ENCODE results near the gene DHRS13. TPM values are rescaled to one million over a fixed set of nuclear protein-coding genes. Genes with fewer than 3 reads are reported as not detected.

Gene DHRS13
- total and polyA plus RNA-seq, 11 donors: 2.2 to 6.3 (median 2.9) TPM

DNA sequence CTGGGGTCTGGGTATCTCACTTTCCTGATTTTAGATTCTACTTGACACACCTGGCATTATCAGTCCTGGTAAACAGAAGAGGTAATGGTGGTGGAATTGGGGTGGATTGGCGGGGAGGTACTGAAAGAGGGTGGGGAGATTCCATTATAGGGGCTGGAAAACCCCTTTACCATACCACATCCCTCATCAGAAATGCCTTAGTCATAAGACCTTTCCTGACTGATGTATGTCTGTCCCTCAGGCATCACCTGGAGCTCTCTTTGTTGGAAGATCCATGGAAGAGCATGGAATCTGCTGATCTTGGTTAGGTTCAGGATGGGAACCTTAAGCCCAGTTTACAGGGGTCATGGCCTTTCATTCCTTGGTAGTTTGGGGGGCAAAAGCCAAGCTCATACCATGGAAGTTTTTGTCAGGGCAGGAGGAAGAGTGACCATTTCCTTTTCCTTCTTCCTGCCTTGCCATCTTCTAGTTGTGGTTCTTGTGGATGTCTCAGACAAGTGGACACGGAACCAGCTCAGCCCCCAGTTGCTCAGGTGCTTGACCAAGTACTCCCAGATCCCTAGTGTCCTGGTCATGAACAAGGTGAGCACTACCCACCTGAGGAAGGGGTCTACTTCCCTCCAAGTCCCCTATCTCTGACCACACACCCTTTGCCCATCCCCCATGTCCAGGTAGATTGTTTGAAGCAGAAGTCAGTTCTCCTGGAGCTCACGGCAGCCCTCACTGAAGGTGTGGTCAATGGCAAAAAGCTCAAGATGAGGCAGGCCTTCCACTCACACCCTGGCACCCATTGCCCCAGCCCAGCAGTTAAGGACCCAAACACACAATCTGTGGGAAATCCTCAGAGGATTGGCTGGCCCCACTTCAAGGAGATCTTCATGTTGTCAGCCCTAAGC is 44.7 kb downstream of the DHRS13 start:
- TF ChIP-seq POLR2A (IDR thresholded peaks at IDR 0.05): no peak
- TF ChIP-seq, protein P1, sequence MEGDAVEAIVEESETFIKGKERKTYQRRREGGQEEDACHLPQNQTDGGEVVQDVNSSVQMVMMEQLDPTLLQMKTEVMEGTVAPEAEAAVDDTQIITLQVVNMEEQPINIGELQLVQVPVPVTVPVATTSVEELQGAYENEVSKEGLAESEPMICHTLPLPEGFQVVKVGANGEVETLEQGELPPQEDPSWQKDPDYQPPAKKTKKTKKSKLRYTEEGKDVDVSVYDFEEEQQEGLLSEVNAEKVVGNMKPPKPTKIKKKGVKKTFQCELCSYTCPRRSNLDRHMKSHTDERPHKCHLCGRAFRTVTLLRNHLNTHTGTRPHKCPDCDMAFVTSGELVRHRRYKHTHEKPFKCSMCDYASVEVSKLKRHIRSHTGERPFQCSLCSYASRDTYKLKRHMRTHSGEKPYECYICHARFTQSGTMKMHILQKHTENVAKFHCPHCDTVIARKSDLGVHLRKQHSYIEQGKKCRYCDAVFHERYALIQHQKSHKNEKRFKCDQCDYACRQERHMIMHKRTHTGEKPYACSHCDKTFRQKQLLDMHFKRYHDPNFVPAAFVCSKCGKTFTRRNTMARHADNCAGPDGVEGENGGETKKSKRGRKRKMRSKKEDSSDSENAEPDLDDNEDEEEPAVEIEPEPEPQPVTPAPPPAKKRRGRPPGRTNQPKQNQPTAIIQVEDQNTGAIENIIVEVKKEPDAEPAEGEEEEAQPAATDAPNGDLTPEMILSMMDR (IDR thresholded peaks at IDR 0.05): no peak
- Histone ChIP-seq H3K9me3 (no peaks in the 10 kb centered on the region), H3K4me3 (no peak overlapping the region), H3K27ac (no peak overlapping the region), H3K27me3 (no peaks in the 10 kb centered on the region), H3K36me3 (peaks cover 0 to 59% (median 49%) of the 10 kb centered on the region in 9 donors), H3K4me1 (peaks cover 0 to 17% (median 9%) of the 10 kb centered on the region in 12 donors)
- DNase-seq: peak in 1 of 5 donors; percentile 13
- intact Hi-C loops (cut with DNase I): loop anchor here in 3 of 10 donors (5.0 to 10.0 kb wide), 3 partner anchors 39 to 93 kb away; partner anchors contain the start of gene FLOT2 (in 1 of the 3)
- no peak for ATAC-seq
- WGBS, 4 donors: 87 to 95% (median 94%) methylated on average over 3 of the region's 3 CpGs

DNA sequence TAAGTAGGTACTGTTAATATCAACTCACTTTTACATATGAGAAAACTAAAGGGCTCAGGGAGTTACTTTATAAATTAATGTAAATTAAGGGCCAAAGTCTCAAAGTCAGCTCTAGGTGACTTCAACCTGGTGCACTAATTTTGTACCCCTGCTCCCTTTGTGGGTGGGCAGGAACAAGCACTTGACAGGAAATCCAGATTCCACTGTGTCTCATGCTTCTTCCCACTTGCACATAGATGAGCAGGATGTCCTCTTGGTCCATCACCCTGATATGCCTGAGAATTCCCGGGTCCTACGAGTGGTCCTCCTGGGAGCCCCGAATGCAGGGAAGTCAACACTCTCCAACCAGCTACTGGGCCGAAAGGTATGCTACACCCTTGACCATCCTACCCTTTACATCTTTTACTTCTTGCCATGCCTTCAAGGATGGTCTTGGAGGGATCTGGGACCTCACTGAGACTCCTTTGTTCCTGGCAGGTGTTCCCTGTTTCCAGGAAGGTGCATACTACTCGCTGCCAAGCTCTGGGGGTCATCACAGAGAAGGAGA is 46.8 kb downstream of the DHRS13 start:
- Histone ChIP-seq H3K9me3 (no peaks in the 10 kb centered on the region), H3K4me1 (peaks cover 0 to 17% (median 9%) of the 10 kb centered on the region in 12 donors), H3K36me3 (peaks cover 0 to 53% (median 45%) of the 10 kb centered on the region in 9 donors), H3K27ac (no peak overlapping the region), H3K27me3 (no peaks in the 10 kb centered on the region), H3K4me3 (peak overlapping the region in 1 of 12 donors; percentile 76)
- intact Hi-C loops (cut with DNase I): loop anchor here in 3 of 10 donors (5.0 to 10.0 kb wide), 3 partner anchors 41 to 91 kb away; partner anchors contain the start of gene FLOT2 (in 1 of the 3)
- ATAC-seq (no peak), DNase-seq (peak in 1 of 5 donors; percentile 7)
- TF ChIP-seq, protein P1 (IDR thresholded peaks at IDR 0.05): no peak
- TF ChIP-seq POLR2A (IDR thresholded peaks at IDR 0.05): no peak
- 79 to 90% (median 83%) methylated on average over 5 of the region's 5 CpGs for WGBS, 4 donors

DNA sequence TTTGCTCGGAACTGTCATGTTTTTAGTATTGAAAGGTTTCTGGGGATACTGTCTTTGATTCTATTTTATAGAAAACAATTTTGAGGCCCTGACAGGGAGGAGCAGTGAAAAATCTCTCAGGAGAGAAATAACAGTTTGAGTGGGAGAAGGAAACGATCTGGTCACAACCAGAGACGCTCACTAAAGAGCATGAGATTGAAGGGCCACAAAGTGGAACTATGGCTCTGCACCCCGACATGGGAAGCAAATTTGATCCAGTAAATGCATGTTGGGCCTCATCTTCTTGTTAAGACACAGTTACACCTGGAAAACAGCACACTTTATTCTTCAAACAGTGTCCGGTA is 47.6 kb downstream of the DHRS13 start:
- H3K4me3 ChIP-seq: peak overlapping the region; percentile 69 to 93 (median 76)
- peak overlapping the region in 11 of 12 donors; percentile 68 to 88 (median 75) for H3K27ac ChIP-seq
- no peak for TF ChIP-seq POLR2A (IDR thresholded peaks at IDR 0.05)
- TF ChIP-seq, protein P1 (IDR thresholded peaks at IDR 0.05): no peak
- DNase-seq: no peak
- no peaks in the 10 kb centered on the region for H3K9me3 ChIP-seq
- ATAC-seq: no peak
- intact Hi-C loops (cut with DNase I): loop anchor here in 3 of 10 donors (5.0 to 10.0 kb wide), 3 partner anchors 42 to 91 kb away; partner anchors contain the start of gene FLOT2 (in 1 of the 3)
- no peaks in the 10 kb centered on the region for H3K27me3 ChIP-seq
- H3K36me3 ChIP-seq: peaks cover 0 to 45% (median 37%) of the 10 kb centered on the region in 9 donors
- WGBS, 4 donors: 12 to 21% (median 19%) methylated on average over 5 of the region's 5 CpGs
- peaks cover 0 to 17% (median 9%) of the 10 kb centered on the region in 12 donors for H3K4me1 ChIP-seq
